ENCODE results near the gene ZSWIM3. TPM values are rescaled to one million over a fixed set of nuclear protein-coding genes. Genes with fewer than 3 reads are reported as not detected.

Gene ZSWIM3
- total and polyA plus RNA-seq, 2 of the 8 experiments (the other 6 are each of a cell fraction or from before 2014, with no cell fraction given), result 5.5 to 6.9 TPM

DNA sequence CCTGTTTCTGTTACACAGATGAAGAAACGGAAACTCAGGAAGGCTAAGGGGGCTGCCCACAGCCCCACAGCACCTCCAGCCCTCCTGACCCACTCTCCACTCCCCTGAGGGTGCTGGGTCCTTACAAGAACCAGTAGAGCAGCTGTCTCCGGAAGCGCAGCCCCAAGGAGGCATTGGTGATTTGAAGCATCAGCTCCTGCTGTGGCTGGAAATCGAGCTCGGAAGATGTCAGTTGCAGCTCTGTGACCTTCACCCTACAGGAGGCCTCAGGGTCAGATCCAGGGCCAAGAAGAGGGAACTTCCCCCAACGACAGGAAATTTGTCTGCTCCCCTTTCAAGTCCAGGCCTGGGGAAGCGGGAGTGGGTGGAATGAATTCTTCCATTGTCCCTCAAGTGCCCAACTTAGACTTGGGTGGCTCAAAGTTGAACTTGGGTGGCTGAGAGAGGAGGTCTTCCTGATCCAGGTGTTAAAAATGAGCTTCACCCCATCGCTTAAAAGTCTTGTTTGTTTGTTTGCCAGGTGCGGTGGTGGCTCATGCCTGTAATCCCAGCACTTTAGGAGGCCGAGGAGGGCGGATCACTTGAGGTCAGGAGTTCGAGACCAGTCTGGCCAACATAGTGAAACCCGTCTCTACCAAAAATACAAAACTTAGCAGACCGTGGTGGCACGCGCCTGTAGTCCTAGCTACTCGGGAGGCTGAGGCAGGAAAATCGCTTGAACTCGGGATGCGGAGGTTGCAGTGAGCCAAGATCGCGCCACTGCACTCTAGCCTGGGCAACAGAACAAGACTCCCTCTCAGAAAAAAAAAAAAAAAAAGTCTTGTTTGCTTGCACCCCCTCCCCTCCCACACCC lies 52.6 kb downstream of the ZSWIM3 start (continued):
- TF ChIP-seq SRF (IDR thresholded peaks at IDR 0.05; ENCODE audit: low read depth, low read length) (no peak), SIN3A (conservative IDR thresholded peaks at IDR 0.05 in 1 of 2, IDR thresholded peaks at IDR 0.05 in 1 of 2; ENCODE audit: low read depth in 1 of 2, low read length in 2 of 2) (no peak), SIRT6 (IDR thresholded peaks at IDR 0.05; ENCODE audit: low read length) (no peak), BCL11A (IDR thresholded peaks at IDR 0.05; ENCODE audit: low read depth in 2 of 2, low read length in 2 of 2) (no peak)
- TF ChIP-seq, protein P1, sequence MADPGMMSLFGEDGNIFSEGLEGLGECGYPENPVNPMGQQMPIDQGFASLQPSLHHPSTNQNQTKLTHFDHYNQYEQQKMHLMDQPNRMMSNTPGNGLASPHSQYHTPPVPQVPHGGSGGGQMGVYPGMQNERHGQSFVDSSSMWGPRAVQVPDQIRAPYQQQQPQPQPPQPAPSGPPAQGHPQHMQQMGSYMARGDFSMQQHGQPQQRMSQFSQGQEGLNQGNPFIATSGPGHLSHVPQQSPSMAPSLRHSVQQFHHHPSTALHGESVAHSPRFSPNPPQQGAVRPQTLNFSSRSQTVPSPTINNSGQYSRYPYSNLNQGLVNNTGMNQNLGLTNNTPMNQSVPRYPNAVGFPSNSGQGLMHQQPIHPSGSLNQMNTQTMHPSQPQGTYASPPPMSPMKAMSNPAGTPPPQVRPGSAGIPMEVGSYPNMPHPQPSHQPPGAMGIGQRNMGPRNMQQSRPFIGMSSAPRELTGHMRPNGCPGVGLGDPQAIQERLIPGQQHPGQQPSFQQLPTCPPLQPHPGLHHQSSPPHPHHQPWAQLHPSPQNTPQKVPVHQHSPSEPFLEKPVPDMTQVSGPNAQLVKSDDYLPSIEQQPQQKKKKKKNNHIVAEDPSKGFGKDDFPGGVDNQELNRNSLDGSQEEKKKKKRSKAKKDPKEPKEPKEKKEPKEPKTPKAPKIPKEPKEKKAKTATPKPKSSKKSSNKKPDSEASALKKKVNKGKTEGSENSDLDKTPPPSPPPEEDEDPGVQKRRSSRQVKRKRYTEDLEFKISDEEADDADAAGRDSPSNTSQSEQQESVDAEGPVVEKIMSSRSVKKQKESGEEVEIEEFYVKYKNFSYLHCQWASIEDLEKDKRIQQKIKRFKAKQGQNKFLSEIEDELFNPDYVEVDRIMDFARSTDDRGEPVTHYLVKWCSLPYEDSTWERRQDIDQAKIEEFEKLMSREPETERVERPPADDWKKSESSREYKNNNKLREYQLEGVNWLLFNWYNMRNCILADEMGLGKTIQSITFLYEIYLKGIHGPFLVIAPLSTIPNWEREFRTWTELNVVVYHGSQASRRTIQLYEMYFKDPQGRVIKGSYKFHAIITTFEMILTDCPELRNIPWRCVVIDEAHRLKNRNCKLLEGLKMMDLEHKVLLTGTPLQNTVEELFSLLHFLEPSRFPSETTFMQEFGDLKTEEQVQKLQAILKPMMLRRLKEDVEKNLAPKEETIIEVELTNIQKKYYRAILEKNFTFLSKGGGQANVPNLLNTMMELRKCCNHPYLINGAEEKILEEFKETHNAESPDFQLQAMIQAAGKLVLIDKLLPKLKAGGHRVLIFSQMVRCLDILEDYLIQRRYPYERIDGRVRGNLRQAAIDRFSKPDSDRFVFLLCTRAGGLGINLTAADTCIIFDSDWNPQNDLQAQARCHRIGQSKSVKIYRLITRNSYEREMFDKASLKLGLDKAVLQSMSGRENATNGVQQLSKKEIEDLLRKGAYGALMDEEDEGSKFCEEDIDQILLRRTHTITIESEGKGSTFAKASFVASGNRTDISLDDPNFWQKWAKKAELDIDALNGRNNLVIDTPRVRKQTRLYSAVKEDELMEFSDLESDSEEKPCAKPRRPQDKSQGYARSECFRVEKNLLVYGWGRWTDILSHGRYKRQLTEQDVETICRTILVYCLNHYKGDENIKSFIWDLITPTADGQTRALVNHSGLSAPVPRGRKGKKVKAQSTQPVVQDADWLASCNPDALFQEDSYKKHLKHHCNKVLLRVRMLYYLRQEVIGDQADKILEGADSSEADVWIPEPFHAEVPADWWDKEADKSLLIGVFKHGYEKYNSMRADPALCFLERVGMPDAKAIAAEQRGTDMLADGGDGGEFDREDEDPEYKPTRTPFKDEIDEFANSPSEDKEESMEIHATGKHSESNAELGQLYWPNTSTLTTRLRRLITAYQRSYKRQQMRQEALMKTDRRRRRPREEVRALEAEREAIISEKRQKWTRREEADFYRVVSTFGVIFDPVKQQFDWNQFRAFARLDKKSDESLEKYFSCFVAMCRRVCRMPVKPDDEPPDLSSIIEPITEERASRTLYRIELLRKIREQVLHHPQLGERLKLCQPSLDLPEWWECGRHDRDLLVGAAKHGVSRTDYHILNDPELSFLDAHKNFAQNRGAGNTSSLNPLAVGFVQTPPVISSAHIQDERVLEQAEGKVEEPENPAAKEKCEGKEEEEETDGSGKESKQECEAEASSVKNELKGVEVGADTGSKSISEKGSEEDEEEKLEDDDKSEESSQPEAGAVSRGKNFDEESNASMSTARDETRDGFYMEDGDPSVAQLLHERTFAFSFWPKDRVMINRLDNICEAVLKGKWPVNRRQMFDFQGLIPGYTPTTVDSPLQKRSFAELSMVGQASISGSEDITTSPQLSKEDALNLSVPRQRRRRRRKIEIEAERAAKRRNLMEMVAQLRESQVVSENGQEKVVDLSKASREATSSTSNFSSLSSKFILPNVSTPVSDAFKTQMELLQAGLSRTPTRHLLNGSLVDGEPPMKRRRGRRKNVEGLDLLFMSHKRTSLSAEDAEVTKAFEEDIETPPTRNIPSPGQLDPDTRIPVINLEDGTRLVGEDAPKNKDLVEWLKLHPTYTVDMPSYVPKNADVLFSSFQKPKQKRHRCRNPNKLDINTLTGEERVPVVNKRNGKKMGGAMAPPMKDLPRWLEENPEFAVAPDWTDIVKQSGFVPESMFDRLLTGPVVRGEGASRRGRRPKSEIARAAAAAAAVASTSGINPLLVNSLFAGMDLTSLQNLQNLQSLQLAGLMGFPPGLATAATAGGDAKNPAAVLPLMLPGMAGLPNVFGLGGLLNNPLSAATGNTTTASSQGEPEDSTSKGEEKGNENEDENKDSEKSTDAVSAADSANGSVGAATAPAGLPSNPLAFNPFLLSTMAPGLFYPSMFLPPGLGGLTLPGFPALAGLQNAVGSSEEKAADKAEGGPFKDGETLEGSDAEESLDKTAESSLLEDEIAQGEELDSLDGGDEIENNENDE (IDR thresholded peaks at IDR 0.05; ENCODE audit: insufficient replicate concordance, low read length), result no peak
- TF ChIP-seq, protein P2, sequence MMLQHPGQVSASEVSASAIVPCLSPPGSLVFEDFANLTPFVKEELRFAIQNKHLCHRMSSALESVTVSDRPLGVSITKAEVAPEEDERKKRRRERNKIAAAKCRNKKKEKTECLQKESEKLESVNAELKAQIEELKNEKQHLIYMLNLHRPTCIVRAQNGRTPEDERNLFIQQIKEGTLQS (IDR thresholded peaks at IDR 0.05; ENCODE audit: insufficient read depth, low read depth, low read length), result no peak
- TF ChIP-seq, protein P3, sequence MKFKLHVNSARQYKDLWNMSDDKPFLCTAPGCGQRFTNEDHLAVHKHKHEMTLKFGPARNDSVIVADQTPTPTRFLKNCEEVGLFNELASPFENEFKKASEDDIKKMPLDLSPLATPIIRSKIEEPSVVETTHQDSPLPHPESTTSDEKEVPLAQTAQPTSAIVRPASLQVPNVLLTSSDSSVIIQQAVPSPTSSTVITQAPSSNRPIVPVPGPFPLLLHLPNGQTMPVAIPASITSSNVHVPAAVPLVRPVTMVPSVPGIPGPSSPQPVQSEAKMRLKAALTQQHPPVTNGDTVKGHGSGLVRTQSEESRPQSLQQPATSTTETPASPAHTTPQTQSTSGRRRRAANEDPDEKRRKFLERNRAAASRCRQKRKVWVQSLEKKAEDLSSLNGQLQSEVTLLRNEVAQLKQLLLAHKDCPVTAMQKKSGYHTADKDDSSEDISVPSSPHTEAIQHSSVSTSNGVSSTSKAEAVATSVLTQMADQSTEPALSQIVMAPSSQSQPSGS (IDR thresholded peaks at IDR 0.05; ENCODE audit: low read length), result no peak
